ENCODE measurements around the gene STRC.
"Not testable (repeated sequence)": the region's sequence is repeated elsewhere in the genome, so short reads cannot be mapped to it uniquely, and the experiment has no call there.

Gene STRC

DNA sequence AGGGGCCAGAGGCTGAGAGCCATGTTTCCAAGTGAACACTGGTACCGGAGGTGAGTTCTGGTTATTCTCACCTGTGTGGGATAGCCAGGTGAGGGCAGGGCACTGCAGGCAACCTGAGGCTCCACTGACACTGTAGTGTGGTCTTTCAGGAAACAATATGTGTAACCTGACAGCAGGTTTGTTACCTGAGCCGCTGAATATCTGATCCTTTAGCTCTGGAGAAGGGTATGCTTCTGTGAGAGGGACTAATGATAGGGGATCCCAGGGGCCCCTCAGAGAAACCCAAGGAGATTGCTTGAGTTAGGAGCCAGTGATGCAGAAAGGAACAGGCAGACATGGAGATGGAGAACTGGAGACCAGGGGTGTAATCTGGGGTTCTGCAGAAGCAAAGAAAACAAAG, at the start of gene STRC:
Gene STRC, minus strand, starts transcription at position 101 of the 400 bp plus-strand sequence. Its CDS starts 78 bp downstream, at position 23.
- DNase-seq: not testable (repeated sequence)

DNA sequence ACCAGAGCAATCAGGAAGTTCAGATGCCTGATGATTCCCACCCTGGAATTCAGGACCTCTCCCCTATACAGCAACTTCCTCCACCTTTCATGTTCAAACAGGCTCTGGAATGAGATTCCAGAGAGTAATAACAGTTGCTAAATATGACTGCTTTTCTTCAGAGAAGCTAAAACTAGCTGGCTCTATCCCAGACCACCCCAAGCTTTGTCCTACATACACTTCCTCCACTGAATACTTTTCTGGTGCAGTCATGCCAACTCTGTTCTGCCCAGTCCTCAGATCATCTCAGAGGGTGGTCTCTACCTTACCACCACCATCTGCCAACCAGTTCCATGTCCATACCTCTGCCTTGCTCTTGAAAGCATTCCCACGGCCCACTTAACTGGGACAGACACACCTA, 47.6 kb upstream of the STRC start:
- not testable (repeated sequence) for DNase-seq

DNA sequence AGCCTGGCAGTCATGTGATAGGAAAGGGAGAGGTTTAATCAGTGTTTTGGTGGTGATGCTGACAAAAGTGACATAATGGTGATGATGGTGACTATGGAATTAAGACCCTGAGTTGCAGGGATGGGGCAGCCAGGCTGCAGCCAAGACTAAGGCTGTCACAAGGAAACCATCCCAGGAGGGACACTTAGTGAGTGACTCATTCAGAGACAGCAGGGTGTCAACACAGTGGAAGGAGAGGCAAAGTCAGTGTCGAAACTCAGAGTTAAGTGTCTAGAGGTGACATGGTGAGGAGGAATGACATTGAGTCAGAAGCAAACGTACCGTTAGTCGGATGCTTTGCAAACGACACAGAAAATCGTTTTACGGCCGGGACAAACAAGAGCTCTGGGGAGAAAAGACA, 44.7 kb upstream of the STRC start:
- not testable (repeated sequence) for DNase-seq

DNA sequence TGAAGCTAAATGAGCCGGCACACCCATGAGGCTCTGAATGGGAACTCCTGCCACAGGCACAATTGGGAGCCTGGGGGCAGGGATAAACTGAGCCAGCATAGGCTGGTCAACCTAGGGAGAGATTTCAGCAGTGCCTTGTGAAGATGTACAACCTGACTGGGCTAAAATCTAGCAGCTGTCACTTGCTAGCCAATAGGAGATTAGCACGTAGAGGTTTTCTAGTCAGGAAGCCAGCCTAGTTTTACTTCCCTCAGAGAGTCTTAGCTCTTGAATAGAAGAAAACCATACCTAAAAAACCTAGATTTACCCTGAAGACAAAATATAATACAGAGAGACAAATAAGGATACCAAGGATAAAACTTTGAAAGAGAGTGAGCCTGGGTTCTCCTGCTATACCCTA, 43.7 kb upstream of the STRC start:
- not testable (repeated sequence) for DNase-seq

DNA sequence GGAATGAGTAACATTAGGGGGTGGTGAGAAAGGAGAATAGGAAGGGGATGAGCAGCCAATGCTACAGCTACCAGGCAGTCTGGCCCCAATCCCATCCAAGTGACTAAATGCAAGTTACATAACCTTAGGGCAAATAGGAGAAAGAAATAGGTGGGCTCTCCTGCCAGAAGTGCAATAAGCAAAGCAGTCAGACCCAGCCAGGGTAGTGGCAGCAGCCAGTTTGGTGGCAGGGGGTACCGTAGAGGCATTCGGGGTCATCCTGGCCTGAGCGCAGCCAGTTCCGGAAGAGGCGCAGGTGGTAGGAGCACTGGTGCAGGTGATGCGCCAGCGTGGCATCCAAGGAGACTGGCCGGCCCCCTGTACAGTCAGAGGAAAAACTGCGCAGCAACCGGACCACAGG, 41.1 kb upstream of the STRC start:
- not testable (repeated sequence) for DNase-seq

DNA sequence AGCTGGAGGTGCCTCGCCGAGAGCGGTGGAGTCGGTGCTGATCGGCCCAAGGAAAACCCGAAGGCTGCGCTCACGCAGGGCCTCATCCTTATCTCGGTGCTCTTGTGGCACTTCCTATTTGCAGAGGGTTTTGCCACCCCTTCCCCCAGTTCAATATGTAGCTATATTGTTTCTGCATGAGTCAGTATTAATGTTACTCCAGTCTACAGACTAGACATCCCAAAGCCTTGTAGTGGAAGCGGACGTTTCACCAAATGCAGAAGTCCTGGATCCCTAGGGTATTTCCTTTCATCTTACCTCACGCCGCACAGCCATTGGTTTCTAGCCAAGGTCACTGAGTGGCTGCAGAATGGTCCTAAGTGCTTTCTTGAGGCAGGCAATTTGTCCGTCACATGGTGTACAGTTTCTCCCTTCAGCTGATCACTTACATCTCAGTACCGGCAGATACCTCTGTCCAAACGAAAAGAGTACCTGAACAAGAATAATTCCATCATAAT, 30.9 kb upstream of the STRC start:
- DNase-seq: not testable (repeated sequence)

DNA sequence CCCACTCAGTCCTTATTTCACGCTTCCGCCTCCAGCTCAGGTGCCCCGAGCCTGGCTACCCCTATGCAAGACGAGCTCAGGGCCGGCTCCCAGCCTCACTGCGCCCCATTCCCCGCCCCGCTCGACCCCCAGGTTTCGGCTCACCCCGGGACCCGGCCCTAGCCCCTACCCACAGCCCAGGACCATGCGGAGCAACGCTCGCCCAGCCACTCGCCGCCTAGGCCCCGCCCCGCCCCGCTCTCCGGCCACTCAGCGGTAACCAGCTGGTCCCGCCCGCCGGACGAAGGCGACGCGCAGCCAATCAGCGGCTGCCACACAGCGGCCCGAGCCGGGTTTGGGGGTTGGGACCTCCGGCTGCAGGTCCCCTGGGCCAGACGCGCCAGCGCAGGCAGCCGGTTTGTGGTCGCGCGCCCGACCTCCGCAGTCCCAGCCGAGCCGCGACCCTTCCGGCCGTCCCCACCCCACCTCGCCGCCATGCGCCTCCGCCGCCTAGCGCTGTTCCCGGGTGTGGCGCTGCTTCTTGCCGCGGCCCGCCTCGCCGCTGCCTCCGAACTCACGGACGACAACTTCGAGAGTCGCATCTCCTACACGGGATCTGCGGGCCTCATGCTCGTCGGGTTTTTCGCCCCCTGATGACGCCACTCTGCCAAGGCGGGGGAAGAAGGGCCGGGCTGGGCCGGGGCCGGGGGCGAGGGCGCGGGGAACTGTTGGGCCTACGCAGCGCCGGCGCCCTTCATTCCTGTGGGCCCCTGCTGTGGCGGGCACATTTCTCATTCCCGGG, 30.2 kb upstream of the STRC start, which contains the start of gene CATSPER2:
Gene CATSPER2, minus strand, starts transcription at position 196 of the 781 bp plus-strand sequence. CDS start 783 bp downstream, outside the sequence.
- no peak for DNase-seq

DNA sequence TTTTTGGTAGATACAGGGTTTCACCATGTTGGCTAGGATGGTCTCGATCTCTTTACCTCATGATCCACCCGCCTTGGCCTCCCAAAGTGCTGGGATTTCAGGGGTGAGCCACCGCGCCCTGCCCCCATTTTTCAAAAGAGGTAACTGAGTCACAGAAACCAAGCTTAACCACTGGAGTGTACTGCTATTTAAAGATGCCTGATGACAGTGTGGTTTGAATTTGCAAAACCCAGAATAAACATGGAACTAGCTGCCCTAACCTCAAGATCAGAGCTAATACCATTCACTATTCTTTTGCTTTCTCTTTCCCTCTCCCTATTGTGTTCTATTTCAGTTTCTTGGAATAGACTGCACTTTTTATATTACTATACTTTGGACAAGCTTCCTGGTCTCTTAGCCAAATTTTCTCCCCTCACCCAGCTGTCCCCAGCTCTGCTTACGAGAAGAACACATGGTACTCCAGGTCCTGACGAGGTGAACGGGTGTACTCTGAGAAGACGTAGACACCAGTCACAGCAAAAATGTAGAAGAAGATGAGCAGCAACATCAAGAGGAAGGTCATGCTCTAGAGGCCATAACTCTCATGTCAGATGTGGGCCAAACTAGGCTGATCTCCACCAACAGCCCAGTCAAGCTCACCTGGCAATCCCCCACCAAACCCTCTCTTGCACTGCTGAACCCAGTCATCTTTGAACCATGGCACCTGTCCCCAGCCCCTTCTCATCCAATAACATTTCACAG, 20.0 kb upstream of the STRC start:
- DNase-seq: not testable (repeated sequence)

DNA sequence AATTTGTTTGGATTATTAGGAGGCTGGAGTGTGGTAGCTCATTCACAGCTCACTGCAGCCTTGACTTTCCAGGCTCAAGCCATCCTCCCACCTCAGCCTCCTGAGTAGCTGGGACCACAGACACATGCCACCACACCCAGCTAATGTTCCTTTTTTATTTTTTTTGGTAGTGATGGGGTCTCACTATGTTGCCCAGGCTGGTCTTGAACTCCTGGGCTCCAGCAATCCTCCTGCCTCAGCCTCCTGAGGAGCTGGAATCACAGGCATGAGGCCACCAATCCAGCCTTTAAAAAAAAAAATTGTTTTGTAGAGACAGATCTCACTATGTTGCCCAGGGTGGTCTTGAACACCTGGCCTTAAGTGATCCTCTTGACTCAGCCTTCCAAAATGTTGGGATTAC, 8.3 kb upstream of the STRC start:
- DNase-seq: not testable (repeated sequence)

DNA sequence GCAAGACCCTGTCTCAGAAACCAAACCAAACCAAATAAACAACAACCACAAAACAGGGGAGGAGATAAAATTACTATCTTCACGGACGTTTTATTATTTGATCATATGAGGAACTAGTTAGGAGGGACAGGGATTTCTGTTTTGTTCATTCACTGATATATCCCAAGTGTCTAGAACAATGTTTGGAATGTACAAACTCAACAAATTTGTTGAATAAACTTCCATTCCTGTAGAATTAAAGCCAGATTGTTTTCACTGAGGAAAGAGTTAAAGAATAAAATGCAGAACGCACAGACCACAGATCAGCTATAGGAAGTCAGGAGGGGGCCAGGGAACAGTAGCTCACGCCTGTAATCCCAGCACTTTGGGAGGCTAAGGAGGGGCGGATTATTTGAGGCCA, 6.5 kb upstream of the STRC start:
- DNase-seq: no peak

DNA sequence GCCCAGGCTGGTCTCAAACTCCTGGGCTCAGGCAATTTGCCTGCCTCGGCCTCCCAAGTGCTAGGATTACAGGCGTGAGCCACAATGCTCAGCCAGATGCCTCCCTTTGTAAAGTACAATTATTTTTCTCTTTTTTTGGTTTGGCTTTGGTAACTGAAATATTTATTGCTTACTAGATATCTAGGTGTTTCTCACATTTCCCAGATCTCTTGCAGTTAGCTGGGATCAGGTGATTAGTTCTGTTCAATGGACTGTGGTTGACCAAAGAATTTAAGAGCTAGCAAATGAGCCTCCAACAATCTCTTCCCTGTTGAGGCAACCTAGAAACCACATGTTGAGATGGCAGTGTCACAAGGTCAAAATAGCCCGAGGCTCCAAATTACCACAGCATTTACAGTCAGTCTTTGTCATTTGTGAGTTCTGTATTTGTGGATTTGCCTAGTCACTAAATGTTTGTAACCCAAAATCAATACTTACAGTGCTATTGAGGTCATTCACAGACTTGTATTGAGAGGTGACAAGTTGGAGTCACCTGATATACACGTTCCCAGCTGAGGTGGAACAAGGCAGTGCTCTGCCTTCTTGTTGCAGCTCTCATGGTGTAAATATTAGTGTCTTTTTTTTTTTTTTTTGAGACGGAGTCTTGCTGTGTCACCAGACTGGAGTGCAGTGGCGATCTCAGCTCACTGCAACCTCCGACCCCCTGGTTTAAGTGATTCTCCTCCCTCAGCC, 3.6 kb upstream of the STRC start:
- not testable (repeated sequence) for DNase-seq

DNA sequence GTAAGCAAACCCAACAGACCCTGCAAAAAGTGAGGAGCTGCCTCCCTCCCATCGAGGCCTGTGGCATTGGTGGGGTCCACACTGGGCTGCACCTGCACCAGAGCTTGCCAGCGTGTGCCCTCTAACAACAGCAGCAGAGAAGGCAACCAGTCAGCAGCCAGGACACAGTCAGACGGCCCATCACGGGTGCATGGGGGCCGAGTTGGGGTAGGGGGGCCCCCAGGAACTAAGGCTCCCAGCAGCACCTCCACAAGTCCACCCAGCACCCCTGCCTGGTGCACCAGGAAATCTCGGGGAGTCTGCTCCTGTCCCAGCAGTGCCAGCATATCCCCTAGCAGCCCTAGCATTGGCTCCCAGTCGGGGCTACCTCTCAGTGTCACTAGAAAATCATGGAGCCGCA, 850 bp downstream of the STRC start:
- not testable (repeated sequence) for DNase-seq

DNA sequence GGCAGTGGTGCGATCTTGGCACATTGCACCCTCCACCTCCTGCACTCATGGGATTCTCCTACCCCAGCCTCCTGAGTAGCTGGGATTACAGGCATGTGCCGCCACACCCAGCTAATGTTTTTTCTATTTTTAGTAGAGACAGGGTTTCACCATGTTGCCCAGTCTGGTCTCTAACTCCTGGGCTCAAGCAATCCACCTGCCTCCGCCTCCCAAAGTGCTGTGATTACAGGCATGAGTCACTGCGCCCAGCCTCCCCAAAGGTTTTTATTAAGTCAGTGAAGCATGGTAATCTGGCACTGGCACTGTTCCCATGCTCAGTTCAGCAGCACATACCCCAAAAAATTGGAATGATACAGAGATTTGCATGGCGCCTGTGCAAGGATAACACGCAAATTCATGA, 16.4 kb downstream of the STRC start:
- not testable (repeated sequence) for DNase-seq

DNA sequence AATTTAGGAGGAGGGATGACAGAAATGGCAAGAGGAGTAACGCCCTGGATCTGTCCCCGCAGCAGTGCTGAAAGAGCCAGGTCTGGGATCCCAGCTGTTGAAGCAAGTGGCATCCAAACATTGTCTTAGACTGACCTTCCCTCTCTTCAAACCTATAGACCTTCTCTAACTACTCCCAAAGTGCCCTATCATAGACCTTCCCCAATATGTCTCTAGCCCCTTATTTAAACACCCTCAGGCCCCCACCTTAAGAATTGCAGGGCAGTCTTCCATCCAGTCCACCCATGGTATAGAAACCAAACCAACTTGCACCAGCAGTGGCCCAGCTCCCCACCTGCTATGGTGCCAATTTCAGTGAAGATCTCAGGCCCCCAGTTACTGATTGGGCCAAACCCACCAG, 18.4 kb downstream of the STRC start:
- not testable (repeated sequence) for DNase-seq

DNA sequence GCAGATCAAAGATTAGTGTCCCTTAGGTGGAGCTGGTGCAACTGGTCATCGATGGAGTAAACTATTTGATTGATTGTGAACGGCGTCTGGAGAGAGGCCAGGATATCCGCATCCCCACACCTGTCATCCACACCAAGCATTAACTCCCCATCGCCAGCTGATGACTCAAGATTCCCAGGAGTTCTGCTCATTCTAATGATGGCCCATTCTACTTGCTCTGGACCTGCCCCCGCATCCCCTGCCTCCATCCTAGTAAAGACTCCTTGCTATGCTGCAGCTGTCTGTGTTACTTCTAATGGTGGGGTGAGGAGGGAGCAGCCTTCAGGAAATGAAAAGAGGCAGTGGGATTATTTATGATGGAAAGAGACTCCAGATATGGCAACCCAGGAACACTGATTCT, 19.5 kb downstream of the STRC start:
- DNase-seq: not testable (repeated sequence)

DNA sequence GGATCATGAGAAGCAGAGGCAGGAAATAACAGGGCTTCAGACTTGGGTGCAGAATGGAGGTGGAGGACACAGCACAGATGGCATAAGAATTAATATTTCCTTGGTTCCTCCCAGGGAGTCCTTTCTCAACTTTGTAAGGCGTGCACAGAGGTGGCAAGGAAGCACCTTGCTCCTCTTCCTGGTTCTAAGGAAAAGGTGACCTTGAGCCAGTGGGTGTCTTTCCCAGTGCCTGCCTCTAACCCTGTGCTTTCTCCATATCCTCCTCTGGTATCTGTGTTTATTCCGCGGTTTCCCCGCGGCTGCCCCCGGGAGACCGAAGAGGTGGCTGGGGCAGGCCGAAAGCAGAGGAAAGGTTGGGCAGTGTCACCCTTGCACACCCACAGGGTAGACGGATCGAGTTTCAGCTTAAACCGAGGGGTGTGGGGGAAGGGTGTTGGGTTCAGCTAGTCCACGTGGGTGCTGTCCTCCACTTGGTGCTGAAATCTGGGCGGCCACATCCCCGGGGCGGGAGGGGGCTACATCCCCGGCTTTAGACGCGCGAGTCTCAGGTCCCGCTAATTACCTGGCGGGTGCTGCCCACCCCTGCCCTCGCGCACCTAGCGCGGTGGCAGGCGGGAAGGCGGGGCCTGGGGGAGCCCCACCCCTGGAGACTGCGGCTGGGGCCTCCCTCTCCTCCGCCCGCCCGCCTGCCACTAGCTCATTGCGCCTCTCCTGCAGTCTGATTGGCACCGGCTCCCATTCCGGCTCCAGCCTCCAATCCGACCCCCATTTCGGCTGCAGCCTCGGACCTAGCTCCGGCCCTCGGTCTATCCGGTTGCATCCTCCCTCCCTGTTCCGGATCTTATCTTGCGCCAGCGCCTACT, 25.0 kb downstream of the STRC start, which contains the start of gene CKMT1B:
Gene CKMT1B, plus strand, starts transcription at position 700 of the 863 bp plus-strand sequence. CDS start 192 bp downstream, outside the sequence.
- DNase-seq: not testable (repeated sequence)

DNA sequence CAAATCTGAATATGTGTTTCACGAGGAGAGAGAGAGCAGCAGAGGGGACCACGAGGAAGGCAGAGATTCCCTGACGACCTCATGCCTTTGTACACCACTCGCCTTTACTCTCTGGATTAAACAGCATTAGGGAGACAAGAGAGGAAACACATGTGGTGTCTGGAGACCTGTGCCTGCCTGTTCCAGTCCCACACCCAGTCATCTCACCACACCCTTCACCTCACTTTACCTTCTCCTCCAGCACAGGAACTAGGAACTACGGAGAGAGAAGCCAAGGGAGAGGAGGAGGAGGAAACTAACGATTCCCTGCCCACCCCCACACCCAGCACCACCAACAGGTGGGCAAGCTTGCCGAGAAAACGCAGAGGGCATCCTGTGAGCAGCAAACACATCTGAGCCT, 25.8 kb downstream of the STRC start:
- DNase-seq: not testable (repeated sequence)

DNA sequence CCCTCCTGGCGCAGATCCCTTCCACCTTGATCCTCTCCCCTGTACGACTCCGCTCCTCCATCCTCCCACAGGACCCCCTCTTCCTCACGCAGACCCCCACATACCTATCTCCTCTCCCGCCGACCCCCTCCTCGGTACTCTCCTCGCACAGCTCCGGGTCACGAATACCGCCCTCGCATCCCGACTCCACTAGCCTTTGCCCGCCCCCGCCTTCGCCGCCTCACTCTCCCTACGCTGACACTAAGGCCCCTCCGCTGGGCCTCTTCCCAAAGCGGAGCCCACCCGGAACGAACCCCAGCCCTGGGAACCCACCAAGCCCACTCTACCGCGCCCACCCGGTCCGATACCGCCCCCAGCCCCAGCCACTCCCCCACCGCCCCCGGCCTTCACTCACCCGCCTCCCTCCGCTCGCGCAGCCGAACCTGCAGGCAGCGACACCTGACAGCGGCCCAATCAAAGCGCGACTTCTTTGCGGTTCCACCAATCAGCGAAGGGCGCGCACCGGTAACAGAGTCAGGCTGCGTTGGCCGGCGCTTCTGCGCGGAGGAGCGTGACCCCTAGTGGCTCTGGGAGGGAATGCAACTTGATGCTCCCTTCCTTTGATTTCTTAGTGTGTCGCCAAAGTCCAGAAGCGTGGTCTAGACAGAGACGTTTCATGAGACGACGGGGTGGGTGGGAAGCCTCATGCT, 28.7 kb downstream of the STRC start, which contains the start of gene PPIP5K1:
Gene PPIP5K1, minus strand, starts transcription at position 431 of the 689 bp plus-strand sequence. CDS start 5,704 bp downstream, outside the sequence.
- not testable (repeated sequence) for DNase-seq

DNA sequence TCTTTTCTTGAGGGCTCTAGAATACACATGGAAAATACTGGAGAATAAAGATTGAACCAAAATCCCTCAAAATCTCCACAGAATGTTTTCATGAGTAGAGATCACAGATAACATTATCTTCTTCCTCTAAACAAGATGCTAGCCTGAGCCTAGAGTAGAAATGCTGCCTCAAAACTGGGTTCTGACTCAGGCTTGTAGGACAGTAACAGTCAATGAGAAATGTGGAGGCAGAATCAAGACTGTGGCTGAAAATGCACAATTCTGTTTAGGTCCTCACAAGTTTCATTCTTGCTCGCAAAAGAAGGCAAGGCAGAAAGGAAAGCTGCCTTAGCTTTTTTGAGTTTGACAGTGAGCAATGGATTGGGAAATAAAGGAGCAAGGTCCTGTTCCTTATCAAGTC, 44.0 kb downstream of the STRC start:
- not testable (repeated sequence) for DNase-seq

DNA sequence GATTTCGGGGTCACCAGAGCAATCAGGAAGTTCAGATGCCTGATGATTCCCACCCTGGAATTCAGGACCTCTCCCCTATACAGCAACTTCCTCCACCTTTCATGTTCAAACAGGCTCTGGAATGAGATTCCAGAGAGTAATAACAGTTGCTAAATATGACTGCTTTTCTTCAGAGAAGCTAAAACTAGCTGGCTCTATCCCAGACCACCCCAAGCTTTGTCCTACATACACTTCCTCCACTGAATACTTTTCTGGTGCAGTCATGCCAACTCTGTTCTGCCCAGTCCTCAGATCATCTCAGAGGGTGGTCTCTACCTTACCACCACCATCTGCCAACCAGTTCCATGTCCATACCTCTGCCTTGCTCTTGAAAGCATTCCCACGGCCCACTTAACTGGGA, 52.0 kb downstream of the STRC start:
- DNase-seq: not testable (repeated sequence)

DNA sequence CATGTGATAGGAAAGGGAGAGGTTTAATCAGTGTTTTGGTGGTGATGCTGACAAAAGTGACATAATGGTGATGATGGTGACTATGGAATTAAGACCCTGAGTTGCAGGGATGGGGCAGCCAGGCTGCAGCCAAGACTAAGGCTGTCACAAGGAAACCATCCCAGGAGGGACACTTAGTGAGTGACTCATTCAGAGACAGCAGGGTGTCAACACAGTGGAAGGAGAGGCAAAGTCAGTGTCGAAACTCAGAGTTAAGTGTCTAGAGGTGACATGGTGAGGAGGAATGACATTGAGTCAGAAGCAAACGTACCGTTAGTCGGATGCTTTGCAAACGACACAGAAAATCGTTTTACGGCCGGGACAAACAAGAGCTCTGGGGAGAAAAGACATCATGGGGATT, 54.8 kb downstream of the STRC start:
- DNase-seq: not testable (repeated sequence)
